Fibroblast of lung (primary cell): Measurements from ENCODE around the gene EIF1AD. TPM values are rescaled to one million over a fixed set of nuclear protein-coding genes. Genes with fewer than 3 reads are reported as not detected.

Experiments used
- DNase-seq, 2 donors: peaks; one replicate each; pipeline versions ENCODE4 v3.0.0 to v3.0.0-alpha.2; 2010; ENCODE audit warnings: low read depth in 2 of 2
- H2AFZ ChIP-seq: 2 replicates; pipeline ENCODE4 v1.5.1; 2012; ENCODE audit warnings: low read length, control low read depth, inconsistent platforms
- H3K27ac ChIP-seq: 2 replicates; pipeline ENCODE4 v1.5.1; 2011; ENCODE audit warnings: low read length, control low read depth; ENCODE audit not compliant: insufficient read depth
- H3K27me3 ChIP-seq: 2 replicates; pipeline ENCODE4 v1.5.1; 2011; ENCODE audit warnings: mild to moderate bottlenecking, low read length; ENCODE audit not compliant: control insufficient read depth, insufficient read depth
- H3K36me3 ChIP-seq: 2 replicates; pipeline ENCODE4 v1.5.1; 2011; ENCODE audit warnings: low read length; ENCODE audit not compliant: control insufficient read depth, insufficient read depth
- H3K4me1 ChIP-seq: 2 replicates; pipeline ENCODE4 v1.5.1; 2011; ENCODE audit warnings: low read length; ENCODE audit not compliant: control insufficient read depth, insufficient read depth; ENCODE audit errors: extremely low read depth
- H3K4me2 ChIP-seq: 2 replicates; pipeline ENCODE4 v1.5.1; 2011; ENCODE audit warnings: low read length, control low read depth; ENCODE audit not compliant: insufficient read depth; ENCODE audit errors: extremely low read depth
- H3K4me3 ChIP-seq, 4 experiments: fragments of 200-600 bp in 1 of 4; sonication (generic) in 1 of 4; replicated peaks in 1 of 4; 2 replicates each; pipeline ENCODE4 v1.5.1; 2011 to 2016; ENCODE audit warnings: low read length in 4 of 4, low read depth in 3 of 4, mild to moderate bottlenecking in 3 of 4, control low read depth in 2 of 4, inconsistent platforms in 1 of 4, mixed read lengths in 1 of 4; ENCODE audit not compliant: insufficient read depth in 1 of 4; ENCODE audit errors: control extremely low read depth in 1 of 4
- H3K79me2 ChIP-seq: 2 replicates; pipeline ENCODE4 v1.5.1; 2012; ENCODE audit warnings: mild to moderate bottlenecking, low read length, inconsistent platforms; ENCODE audit not compliant: control insufficient read depth, insufficient read depth
- H3K9ac ChIP-seq: 2 replicates; pipeline ENCODE4 v1.5.1; 2011; ENCODE audit warnings: mild to moderate bottlenecking, low read length, control low read depth; ENCODE audit not compliant: insufficient read depth
- H3K9me3 ChIP-seq: 2 replicates; pipeline ENCODE4 v1.5.1; 2012; ENCODE audit warnings: low read depth, low read length; ENCODE audit not compliant: control insufficient read depth, insufficient read depth
- H4K20me1 ChIP-seq: 2 replicates; pipeline ENCODE4 v1.5.1; 2011; ENCODE audit warnings: low read length; ENCODE audit not compliant: control insufficient read depth, insufficient read depth; ENCODE audit errors: extremely low read depth
- CTCF ChIP-seq, 2 donors: IDR thresholded peaks in 1 of 2; conservative IDR thresholded peaks in 1 of 2; 1 replicate in 1 of 2; 2 replicates in 1 of 2; pipeline ENCODE4 v1.5.1; 2011 to 2012; ENCODE audit warnings: low read length in 2 of 2, control low read depth in 1 of 2, inconsistent platforms in 1 of 2, low read depth in 1 of 2, mild to moderate bottlenecking in 1 of 2
- EZH2 ChIP-seq: IDR thresholded peaks from 2 replicates; pipeline ENCODE4 v1.5.1; 2012; ENCODE audit warnings: low read length, control low read depth, mild to moderate bottlenecking; ENCODE audit errors: missing control alignments
- polyA plus RNA-seq, 2 donors: library from polyadenylated mRNA; depleted of rRNA in 1 of 2; stranded (reverse) in 1 of 2; unstranded in 1 of 2; fragments of >200 nt; gene quantifications; 2 replicates each; pipeline ENCODE4 v1.2.1, GENCODE V29; 2011 to 2012; ENCODE audit warnings: missing spikeins in 1 of 2
- total RNA-seq: library from RNA; depleted of rRNA; stranded (reverse); fragments of >200 nt; gene quantifications from 2 replicates; pipeline ENCODE4 v1.2.1, GENCODE V29; 2014

The EIF1AD gene
- total and polyA plus RNA-seq, 2 donors (not counting 1 experiment from before 2014, with no cell fraction given): 23.5 to 26.2 TPM

- Histone ChIP-seq H4K20me1 (no peaks in the 10 kb centered on the region), H3K4me2 (no peak overlapping the region), H3K36me3 (peaks cover 16% of the 10 kb centered on the region), H3K9me3 (no peaks in the 10 kb centered on the region), H3K27ac (no peak overlapping the region), H3K79me2 (no peaks in the 10 kb centered on the region), H3K9ac (no peak overlapping the region), H2AFZ (no peak overlapping the region), H3K4me1 (peaks cover 4% of the 10 kb centered on the region), H3K27me3 (no peaks in the 10 kb centered on the region), H3K4me3 (no peak overlapping the region)
- TF ChIP-seq CTCF (conservative IDR thresholded peaks at IDR 0.05 in 1 of 2, IDR thresholded peaks at IDR 0.05 in 1 of 2; ENCODE audit: low read depth in 1 of 2, low read length in 2 of 2): no peak
- no peak for TF ChIP-seq EZH2
- DNase-seq: no peak
These were observed 24.2 kb downstream of the EIF1AD start for GRCh38 chr11:65977621-65978390.

GRCh38 chr11:65976216-65977176 lies 25.5 kb downstream of the EIF1AD start:
- DNase-seq: no peak
- Histone ChIP-seq H3K27ac (no peak overlapping the region), H3K27me3 (no peaks in the 10 kb centered on the region), H3K4me1 (peaks cover 4% of the 10 kb centered on the region), H3K79me2 (no peaks in the 10 kb centered on the region), H4K20me1 (no peaks in the 10 kb centered on the region), H3K4me3 (no peak overlapping the region), H2AFZ (no peak overlapping the region), H3K36me3 (peaks cover 16% of the 10 kb centered on the region), H3K4me2 (no peak overlapping the region), H3K9me3 (no peaks in the 10 kb centered on the region), H3K9ac (no peak overlapping the region)
- TF ChIP-seq EZH2 (no peak), CTCF (conservative IDR thresholded peaks at IDR 0.05 in 1 of 2, IDR thresholded peaks at IDR 0.05 in 1 of 2; ENCODE audit: low read depth in 1 of 2, low read length in 2 of 2) (no peak)

GRCh38 chr11:65975771-65976170 lies 26.2 kb downstream of the EIF1AD start:
- Histone ChIP-seq H3K27me3 (no peaks in the 10 kb centered on the region), H3K27ac (no peak overlapping the region), H3K4me3 (no peak overlapping the region), H4K20me1 (no peaks in the 10 kb centered on the region), H3K4me2 (no peak overlapping the region), H3K9me3 (no peaks in the 10 kb centered on the region), H2AFZ (no peak overlapping the region), H3K79me2 (no peaks in the 10 kb centered on the region), H3K4me1 (peaks cover 4% of the 10 kb centered on the region), H3K9ac (no peak overlapping the region), H3K36me3 (peaks cover 16% of the 10 kb centered on the region)
- no peak for DNase-seq
- TF ChIP-seq EZH2 (no peak), CTCF (conservative IDR thresholded peaks at IDR 0.05 in 1 of 2, IDR thresholded peaks at IDR 0.05 in 1 of 2; ENCODE audit: low read depth in 1 of 2, low read length in 2 of 2) (no peak)
